Panc1 (cell line): ENCODE results near the gene SCAF1. TPM values are rescaled to one million over a fixed set of nuclear protein-coding genes. Genes with fewer than 3 reads are reported as not detected.

Experiments
- ATAC-seq: fragments of 200-7000 bp; cut with Tn5 transposase; 2 replicates; pipeline ENCODE4 v1.9.1; 2020; ENCODE audit warnings: mild to moderate bottlenecking, moderate library complexity
- BruUV-seq: library from RNA; stranded (reverse); fragments of 400-500 nt; replicated peaks from 2 replicates; lab custom pipeline; 2021; lab: Mats Ljungman, UMichigan
- CTCF ChIA-PET: fragments of 300-600 bp; sonication (Branson Sonifier 250); formaldehyde crosslinking; loops from one replicate; lab custom pipeline; 2022; ENCODE audit warnings: antibody characterized with exemption; lab: Charles Lee
- POLR2A ChIA-PET: fragments of 300-600 bp; sonication (Branson Sonifier 250); formaldehyde crosslinking; loops from one replicate; lab custom pipeline; 2022; ENCODE audit warnings: antibody characterized with exemption; lab: Charles Lee
- DNase-seq: peaks from one replicate; pipeline ENCODE4 v3.0.0-alpha.2; 2010; ENCODE audit warnings: low read depth, low spot score
- H3K27ac ChIP-seq: 2 replicates; pipeline ENCODE4 v1.5.1; 2011; ENCODE audit warnings: mild to moderate bottlenecking, low read length, inconsistent platforms
- H3K27me3 ChIP-seq: fragments of 200-500 bp; sonication (Bioruptor generic); 2 replicates; pipeline ENCODE4 v1.6.0; 2014; ENCODE audit warnings: low read length, inconsistent platforms; ENCODE audit not compliant: control insufficient read depth, insufficient read depth
- H3K36me3 ChIP-seq: fragments of 200-500 bp; sonication (Bioruptor generic); 2 replicates; pipeline ENCODE4 v1.5.1; 2014; ENCODE audit warnings: inconsistent platforms, mild to moderate bottlenecking, low read length, moderate library complexity; ENCODE audit not compliant: control insufficient read depth, insufficient read depth
- H3K4me1 ChIP-seq: 2 replicates; pipeline ENCODE4 v1.5.1; 2011; ENCODE audit warnings: inconsistent platforms, mild to moderate bottlenecking, low read length, moderate library complexity; ENCODE audit not compliant: control insufficient read depth, insufficient read depth
- H3K4me3 ChIP-seq, 2 experiments: 2 replicates each; pipeline ENCODE4 v1.5.1; 2011 to 2012; ENCODE audit warnings: low read depth in 2 of 2, low read length in 2 of 2, mild to moderate bottlenecking in 2 of 2, inconsistent platforms in 1 of 2, moderate library complexity in 1 of 2
- H3K9me3 ChIP-seq: fragments of 200-500 bp; sonication (Bioruptor generic); 2 replicates; pipeline ENCODE4 v1.5.1; 2014; ENCODE audit warnings: low read depth, mild to moderate bottlenecking, inconsistent platforms, low read length, moderate library complexity; ENCODE audit not compliant: control insufficient read depth, insufficient read depth
- CTCF ChIP-seq: fragments of 450-650 bp; IDR thresholded peaks from 2 replicates; pipeline ENCODE4 v1.5.1; 2017; ENCODE audit warnings: mild to moderate bottlenecking
- POLR2AphosphoS5 ChIP-seq: IDR thresholded peaks from 2 replicates; pipeline ENCODE4 v1.6.1; 2012; ENCODE audit warnings: mild to moderate bottlenecking, low read depth, low read length, moderate library complexity
- REST ChIP-seq, 2 experiments: IDR thresholded peaks; 2 replicates each; pipeline ENCODE4 v1.6.1; 2011 to 2012; ENCODE audit warnings: low read depth in 2 of 2, control low read depth in 1 of 2, low read length in 1 of 2, mild to moderate bottlenecking in 1 of 2, moderate library complexity in 1 of 2; ENCODE audit not compliant: insufficient read depth in 1 of 2
- SIN3A ChIP-seq: IDR thresholded peaks from 2 replicates; pipeline ENCODE4 v1.6.1; 2012; ENCODE audit warnings: low read depth, mild to moderate bottlenecking, low read length, moderate library complexity, borderline replicate concordance; ENCODE audit not compliant: insufficient read depth
- TCF7L2 ChIP-seq: IDR thresholded peaks from 2 replicates; pipeline ENCODE4 v1.6.1; 2011; ENCODE audit warnings: mild to moderate bottlenecking, low read depth, low read length, inconsistent platforms
- in situ Hi-C: cut with HindIII; loops from 2 replicates; pipeline ENCODE4 v1.10.0; 2016; ENCODE audit warnings: low sequenced_read_pairs, low pct_unique_long_range_greater_than_20kb
- intact Hi-C: fragments of 100-400 bp; cut with micrococcal nuclease; formaldehyde crosslinking; loops from one replicate; pipeline ENCODE4 v1.10.0; 2022; ENCODE audit not compliant: unreplicated experiment
- total RNA-seq: library from RNA; stranded (reverse); gene quantifications from one replicate; pipeline ENCODE4 v1.2.1, GENCODE V29; 2021; ENCODE audit not compliant: unreplicated experiment

Gene SCAF1
- total RNA-seq, 1 experiment from 2014 or later: 77.4 TPM

- no peak overlapping the region for H3K27ac ChIP-seq
- CTCF ChIA-PET: no interaction called here
- no peaks in the 10 kb centered on the region for H3K27me3 ChIP-seq
- intact Hi-C loops (no loop called here), in situ Hi-C loops (no loop called here)
- POLR2A ChIA-PET: interaction anchor here (0.5 to 1.2 kb wide), 2 partner anchors 12 to 14 kb away, joined by 3 read pairs; partner anchors contain the start of gene SCAF1
- BruUV-seq: no TSS peak
- no peak for ATAC-seq
- no peak for DNase-seq
- no peak overlapping the region for H3K4me3 ChIP-seq
- no peaks in the 10 kb centered on the region for H3K36me3 ChIP-seq
- no peaks in the 10 kb centered on the region for H3K9me3 ChIP-seq
- no peaks in the 10 kb centered on the region for H3K4me1 ChIP-seq
- TF ChIP-seq REST (IDR thresholded peaks at IDR 0.05; ENCODE audit: insufficient read depth in 1 of 2, low read depth in 2 of 2, low read length in 1 of 2) (no peak), POLR2AphosphoS5 (no peak), TCF7L2 (no peak), CTCF (no peak), SIN3A (no peak)
Measured at GRCh38 chr19:49655570-49656455, 13.8 kb downstream of the SCAF1 start.

DNA sequence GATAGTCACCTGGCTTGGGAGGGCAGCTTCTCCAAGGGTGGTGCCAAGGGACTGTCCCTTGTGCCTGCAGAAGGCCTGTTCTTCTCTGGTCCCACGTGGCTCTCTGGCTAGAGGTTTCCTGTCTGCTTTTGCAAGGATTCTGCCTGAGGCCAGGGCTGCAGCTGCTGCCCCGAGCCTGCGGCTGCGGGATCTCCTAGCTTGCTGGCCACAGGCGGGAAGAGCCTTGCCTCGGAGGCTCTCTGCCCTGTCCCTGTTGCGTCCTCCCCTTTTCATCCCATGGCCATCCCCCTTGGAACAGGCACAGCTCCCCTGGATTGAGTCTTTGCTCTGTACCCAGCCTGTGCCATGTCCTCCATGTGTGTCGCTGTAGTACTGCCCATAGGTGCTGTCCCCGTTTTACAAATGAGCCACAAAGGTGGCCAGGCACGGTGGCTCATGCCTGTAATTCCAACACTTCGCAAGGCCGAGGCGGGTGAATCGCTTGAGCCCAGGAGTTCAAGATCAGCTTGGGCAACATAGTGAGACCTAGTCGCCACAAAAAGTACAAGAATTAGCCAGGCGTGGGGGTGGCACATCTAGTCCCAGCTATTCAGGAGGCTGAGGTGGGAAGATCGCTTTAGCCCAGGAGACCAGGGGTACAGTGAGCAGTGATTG lies 14.6 kb downstream of the SCAF1 start:
- TF ChIP-seq CTCF (no peak), REST (IDR thresholded peaks at IDR 0.05; ENCODE audit: insufficient read depth in 1 of 2, low read depth in 2 of 2, low read length in 1 of 2) (no peak), POLR2AphosphoS5 (no peak), TCF7L2 (no peak), SIN3A (no peak)
- Histone ChIP-seq H3K36me3 (no peaks in the 10 kb centered on the region), H3K27ac (no peak overlapping the region), H3K9me3 (no peaks in the 10 kb centered on the region), H3K27me3 (no peaks in the 10 kb centered on the region), H3K4me3 (no peak overlapping the region), H3K4me1 (no peaks in the 10 kb centered on the region)
- BruUV-seq: no TSS peak
- in situ Hi-C loops (no loop called here), intact Hi-C loops (no loop called here)
- ATAC-seq (no peak), DNase-seq (no peak)
- CTCF ChIA-PET: no interaction called here
- POLR2A ChIA-PET: interaction anchor here (1.2 kb wide), 1 partner anchor 13 kb away, joined by 3 read pairs; no protein-coding TSS in a partner anchor
